T-cell (primary cell): ENCODE measurements around the gene UCHL1. TPM values are rescaled to one million over a fixed set of nuclear protein-coding genes. Genes with fewer than 3 reads are reported as not detected.

Source experiments
- ATAC-seq, 4 experiments: fragments of 200-7000 bp in 3 of 4; fragments of 150-1000 bp in 1 of 4; cut with Tn5 transposase; replicated peaks in 1 of 4; 1 replicate in 3 of 4; 2 replicates in 1 of 4; pipeline ENCODE4 v1.10.0; 2021; ENCODE audit warnings: moderate library complexity in 3 of 4, mild to moderate bottlenecking in 2 of 4, moderate number of reproducible peaks in 1 of 4
- CTCF ChIA-PET, 2 donors: fragments of 300-600 bp; sonication (Branson Sonifier 250); formaldehyde crosslinking; loops; one replicate each; lab custom pipeline; 2022; ENCODE audit warnings: antibody characterized with exemption in 2 of 2; lab: Charles Lee
- POLR2A ChIA-PET, 2 donors: fragments of 300-600 bp; sonication (Branson Sonifier 250); formaldehyde crosslinking; loops; one replicate each; lab custom pipeline; 2022; ENCODE audit warnings: antibody characterized with exemption in 2 of 2; lab: Charles Lee
- DNase-seq, 35 experiments: peaks; one replicate each; pipeline versions ENCODE4 v3.0.0 to v3.0.0-alpha.2; 2013 to 2023
- H3K27ac ChIP-seq: one replicate; pipeline ENCODE4 v1.5.1; 2013; ENCODE audit warnings: low read length
- H3K27me3 ChIP-seq, 2 experiments: replicated peaks in 1 of 2; 1 replicate in 1 of 2; 2 replicates in 1 of 2; pipeline versions ENCODE4 v1.6.1 to v1.7.0; 2013; ENCODE audit warnings: low read length in 1 of 2, mixed read lengths in 1 of 2; ENCODE audit not compliant: control insufficient read depth in 2 of 2, insufficient read depth in 2 of 2; ENCODE audit errors: extremely low read depth in 1 of 2
- H3K36me3 ChIP-seq, 2 donors: 1 replicate in 1 of 2; 2 replicates in 1 of 2; pipeline versions ENCODE4 v1.6.1 to v1.7.0; 2013; ENCODE audit warnings: low read length in 1 of 2; ENCODE audit not compliant: control insufficient read depth in 2 of 2, insufficient read depth in 1 of 2; ENCODE audit errors: extremely low read depth in 1 of 2
- H3K4me1 ChIP-seq, 2 experiments: 1 replicate in 1 of 2; 2 replicates in 1 of 2; pipeline versions ENCODE4 v1.6.1 to v1.7.0; 2013; ENCODE audit warnings: low read length in 2 of 2, mixed read lengths in 1 of 2; ENCODE audit not compliant: insufficient read depth in 2 of 2, control insufficient read depth in 1 of 2; ENCODE audit errors: extremely low read depth in 1 of 2
- H3K4me3 ChIP-seq, 2 donors: 1 replicate in 1 of 2; 2 replicates in 1 of 2; pipeline versions ENCODE4 v1.5.1 to v1.7.0; 2013; ENCODE audit warnings: mild to moderate bottlenecking in 2 of 2, low read length in 1 of 2, moderate library complexity in 1 of 2; ENCODE audit not compliant: control insufficient read depth in 1 of 2; ENCODE audit errors: extremely low read depth in 1 of 2
- H3K9me3 ChIP-seq: 2 replicates; pipeline ENCODE4 v1.7.0; 2013
- H3K27ac Mint-ChIP-seq, 2 donors: one replicate each; pipeline ENCODE4 v1.8.0; 2020 to 2021; ENCODE audit warnings: mild to moderate bottlenecking in 2 of 2, mixed read lengths in 2 of 2
- H3K27me3 Mint-ChIP-seq, 2 donors: one replicate each; pipeline ENCODE4 v1.8.0; 2021 to 2022; ENCODE audit warnings: mixed read lengths in 2 of 2
- H3K36me3 Mint-ChIP-seq: one replicate; pipeline ENCODE4 v1.8.0; 2021; ENCODE audit warnings: mixed read lengths
- H3K4me1 Mint-ChIP-seq, 3 donors: one replicate each; pipeline ENCODE4 v1.8.0; 2020 to 2022; ENCODE audit warnings: mixed read lengths in 3 of 3, mild to moderate bottlenecking in 1 of 3
- H3K4me3 Mint-ChIP-seq, 3 donors: one replicate each; pipeline ENCODE4 v1.8.0; 2020 to 2022; ENCODE audit warnings: mild to moderate bottlenecking in 3 of 3, mixed read lengths in 3 of 3, moderate library complexity in 3 of 3
- H3K9me3 Mint-ChIP-seq, 3 donors: one replicate each; pipeline ENCODE4 v1.8.0; 2020 to 2022; ENCODE audit warnings: mixed read lengths in 3 of 3
- WGBS: methylation state at CpG from one replicate; pipeline ENCODE4 v1.1.5; 2013; ENCODE audit warnings: missing lambda C conversion rate; ENCODE audit not compliant: insufficient coverage; 5-methylcytosine and 5-hydroxymethylcytosine counted together
- total RNA-seq, 35 experiments: library from RNA in 6 of 35; stranded (reverse) in 6 of 35; fragments of 120-200 nt in 1 of 35; gene quantifications; one replicate each; pipeline versions ENCODE4 v1.2.1 to v1.2.4 and lab custom pipeline; 2013 to 2026

UCHL1 gene
- total RNA-seq, 5 donors from 2014 or later (not counting 1 experiment from before 2014, with no cell fraction given): 1.2 to 2.1 (median 1.6) TPM; not detected in 2

- 79% methylated on average over 3 of the region's 5 CpGs for WGBS
- Mint-ChIP-seq H3K9me3 (no peaks in the 10 kb centered on the region), H3K27ac (no peak overlapping the region), H3K27me3 (peaks cover 7 to 15% of the 10 kb centered on the region in 2 donors), H3K4me3 (no peak overlapping the region), H3K36me3 (no peaks in the 10 kb centered on the region), H3K4me1 (no peaks in the 10 kb centered on the region)
- Histone ChIP-seq H3K9me3 (no peaks in the 10 kb centered on the region), H3K27me3 (peaks cover 0 to 3% of the 10 kb centered on the region in 2 experiments), H3K4me3 (no peak overlapping the region), H3K4me1 (no peaks in the 10 kb centered on the region), H3K27ac (no peak overlapping the region), H3K36me3 (no peaks in the 10 kb centered on the region)
- DNase-seq (no peak), ATAC-seq (no peak)
- ChIA-PET POLR2A (no interaction called here), CTCF (no interaction called here)
Observed at GRCh38 chr4:41232406-41232805, 24.3 kb upstream of the UCHL1 start.

- no peak overlapping the region for H3K4me3 Mint-ChIP-seq
- DNase-seq (no peak), ATAC-seq (no peak)
- ChIA-PET POLR2A (no interaction called here), CTCF (interaction anchor here in 1 of 2 donors (0.6 kb wide), 1 partner anchor 339 kb away, joined by 4 read pairs; no protein-coding TSS in a partner anchor)
- H3K4me1 ChIP-seq: no peaks in the 10 kb centered on the region
- H3K9me3 ChIP-seq: no peaks in the 10 kb centered on the region
- no peaks in the 10 kb centered on the region for H3K36me3 Mint-ChIP-seq
- H3K4me3 ChIP-seq: no peak overlapping the region
- no peak overlapping the region for H3K27ac Mint-ChIP-seq
- peaks cover 3 to 12% of the 10 kb centered on the region in 2 donors for H3K27me3 Mint-ChIP-seq
- H3K36me3 ChIP-seq: no peaks in the 10 kb centered on the region
- no peaks in the 10 kb centered on the region for H3K27me3 ChIP-seq
- WGBS: no CpG with 5 or more reads among the region's 3 CpGs
- H3K4me1 Mint-ChIP-seq: no peaks in the 10 kb centered on the region
- H3K27ac ChIP-seq: no peak overlapping the region
- H3K9me3 Mint-ChIP-seq: no peaks in the 10 kb centered on the region
Observed at GRCh38 chr4:41232856-41233255, 23.9 kb upstream of the UCHL1 start.

GRCh38 chr4:41236032-41236431, 20.7 kb upstream of the UCHL1 start:
- DNase-seq: no peak
- WGBS: no CpG with 5 or more reads among the region's 1 CpG
- H3K4me1 ChIP-seq: no peaks in the 10 kb centered on the region
- H3K27ac ChIP-seq: no peak overlapping the region
- ChIA-PET CTCF (no interaction called here), POLR2A (no interaction called here)
- H3K9me3 Mint-ChIP-seq: no peaks in the 10 kb centered on the region
- no peaks in the 10 kb centered on the region for H3K27me3 ChIP-seq
- H3K36me3 Mint-ChIP-seq: no peaks in the 10 kb centered on the region
- H3K36me3 ChIP-seq: no peaks in the 10 kb centered on the region
- H3K4me3 Mint-ChIP-seq: no peak overlapping the region
- no peak overlapping the region for H3K4me3 ChIP-seq
- no peaks in the 10 kb centered on the region for H3K9me3 ChIP-seq
- H3K27me3 Mint-ChIP-seq: peaks cover 0 to 2% of the 10 kb centered on the region in 2 donors
- no peak overlapping the region for H3K27ac Mint-ChIP-seq
- H3K4me1 Mint-ChIP-seq: no peaks in the 10 kb centered on the region
- ATAC-seq: no peak

- H3K27ac ChIP-seq: no peak overlapping the region
- Mint-ChIP-seq H3K27me3 (peaks cover 2% of the 10 kb centered on the region in 2 donors), H3K27ac (no peak overlapping the region), H3K36me3 (no peaks in the 10 kb centered on the region), H3K4me3 (no peak overlapping the region), H3K9me3 (no peaks in the 10 kb centered on the region), H3K4me1 (no peaks in the 10 kb centered on the region)
- no peaks in the 10 kb centered on the region for H3K9me3 ChIP-seq
- DNase-seq: no peak
- H3K4me1 ChIP-seq: no peaks in the 10 kb centered on the region
- WGBS: no CpG with 5 or more reads among the region's 1 CpG
- ChIA-PET POLR2A (no interaction called here), CTCF (no interaction called here)
- H3K27me3 ChIP-seq: no peaks in the 10 kb centered on the region
- no peaks in the 10 kb centered on the region for H3K36me3 ChIP-seq
- H3K4me3 ChIP-seq: no peak overlapping the region
- ATAC-seq: no peak
Observed at GRCh38 chr4:41236508-41236907, 20.2 kb upstream of the UCHL1 start.

- H3K36me3 ChIP-seq: no peaks in the 10 kb centered on the region
- 60% methylated on average over 1 of the region's 1 CpG for WGBS
- ATAC-seq (no peak), DNase-seq (no peak)
- Mint-ChIP-seq H3K4me1 (no peaks in the 10 kb centered on the region), H3K27ac (no peak overlapping the region), H3K36me3 (no peaks in the 10 kb centered on the region), H3K4me3 (no peak overlapping the region), H3K9me3 (no peaks in the 10 kb centered on the region), H3K27me3 (peaks cover 9 to 18% of the 10 kb centered on the region in 2 donors)
- peaks cover 0 to 3% of the 10 kb centered on the region in 2 experiments for H3K27me3 ChIP-seq
- no peaks in the 10 kb centered on the region for H3K9me3 ChIP-seq
- no peak overlapping the region for H3K4me3 ChIP-seq
- no peaks in the 10 kb centered on the region for H3K4me1 ChIP-seq
- CTCF ChIA-PET: interaction anchor here in 1 of 2 donors (0.7 kb wide), 1 partner anchor 35 kb away, joined by 3 read pairs; no protein-coding TSS in a partner anchor
- no peak overlapping the region for H3K27ac ChIP-seq
- POLR2A ChIA-PET: no interaction called here
Observed at GRCh38 chr4:41241919-41242318, 14.8 kb upstream of the UCHL1 start.

GRCh38 chr4:41245983-41246382, 10.7 kb upstream of the UCHL1 start:
- Mint-ChIP-seq H3K27ac (no peak overlapping the region), H3K4me3 (no peak overlapping the region), H3K36me3 (no peaks in the 10 kb centered on the region), H3K4me1 (no peaks in the 10 kb centered on the region), H3K9me3 (peaks cover 0 to 4% (median 0%) of the 10 kb centered on the region in 3 donors), H3K27me3 (peaks cover 9 to 27% of the 10 kb centered on the region in 2 donors)
- Histone ChIP-seq H3K9me3 (no peaks in the 10 kb centered on the region), H3K4me3 (no peak overlapping the region), H3K4me1 (no peaks in the 10 kb centered on the region), H3K27ac (no peak overlapping the region), H3K27me3 (peaks cover 0 to 3% of the 10 kb centered on the region in 2 experiments), H3K36me3 (no peaks in the 10 kb centered on the region)
- DNase-seq (no peak), ATAC-seq (no peak)
- ChIA-PET CTCF (interaction anchor here in 1 of 2 donors (0.7 kb wide), 1 partner anchor 34 kb away, joined by 6 read pairs; no protein-coding TSS in a partner anchor), POLR2A (no interaction called here)
- WGBS: 71% methylated on average over 1 of the region's 1 CpG
